Activated CD4-positive, alpha-beta T cell treated with anti-CD3 and anti-CD28 coated beads for 4 hours (primary cell): ENCODE data around the gene FANCL.
A peak's percentile ranks its signal among the peaks of the same experiment; 100 is the strongest.
"Not testable (repeated sequence)": the region's sequence is repeated elsewhere in the genome, so short reads cannot be mapped to it uniquely, and the experiment has no call there.

ENCODE experiments used
- DNase-seq, 2 donors: peaks; one replicate each; pipeline ENCODE4 v3.0.0-alpha.2; 2020

The FANCL gene

DNA sequence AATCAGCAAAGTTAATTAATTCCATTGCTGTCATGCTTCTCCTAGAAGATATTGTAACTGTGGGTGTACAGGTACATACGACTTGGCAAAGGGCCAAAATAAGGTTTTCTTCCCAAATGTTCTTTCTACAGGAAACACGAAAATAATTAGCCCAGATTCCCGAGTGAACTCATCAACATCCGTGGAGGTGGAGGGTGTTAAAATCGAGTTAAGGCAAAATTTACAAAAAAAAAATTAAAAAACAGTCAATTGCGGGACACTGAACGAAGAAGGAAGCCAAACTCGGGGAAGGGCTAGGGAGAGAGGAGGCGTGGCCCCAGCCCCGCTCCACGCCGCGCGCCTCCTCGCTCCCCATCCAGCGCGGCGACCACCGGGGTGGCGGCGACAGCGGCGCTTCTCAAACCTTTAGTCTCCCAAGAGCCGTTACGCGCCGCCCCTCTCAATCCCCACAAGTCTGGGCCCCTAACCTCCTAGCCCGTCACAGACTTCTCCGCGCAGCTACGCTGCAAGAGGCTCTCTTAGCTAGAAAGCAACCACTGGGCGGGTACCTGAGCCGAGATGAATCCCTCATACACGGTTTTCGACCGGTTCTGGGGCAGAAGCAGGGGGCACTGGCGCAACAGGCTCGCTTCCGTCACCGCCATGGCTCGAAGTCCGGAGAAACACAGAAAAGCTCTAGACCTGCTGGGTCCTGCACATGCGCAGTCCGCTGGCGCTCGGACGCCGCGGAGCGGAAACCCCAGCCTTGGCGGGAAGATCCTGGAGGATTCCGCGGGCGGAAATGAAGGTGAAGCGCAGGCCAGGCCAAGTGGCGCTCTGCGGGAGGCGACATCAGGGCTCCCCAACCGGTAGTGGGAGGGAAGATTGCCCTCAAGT, at the start of gene FANCL:
Gene FANCL (minus strand): TSS at position 656 of the 876 bp plus-strand sequence. CDS start 12 bp downstream, at position 644.
- peak; percentile 43 to 53 for DNase-seq

DNA sequence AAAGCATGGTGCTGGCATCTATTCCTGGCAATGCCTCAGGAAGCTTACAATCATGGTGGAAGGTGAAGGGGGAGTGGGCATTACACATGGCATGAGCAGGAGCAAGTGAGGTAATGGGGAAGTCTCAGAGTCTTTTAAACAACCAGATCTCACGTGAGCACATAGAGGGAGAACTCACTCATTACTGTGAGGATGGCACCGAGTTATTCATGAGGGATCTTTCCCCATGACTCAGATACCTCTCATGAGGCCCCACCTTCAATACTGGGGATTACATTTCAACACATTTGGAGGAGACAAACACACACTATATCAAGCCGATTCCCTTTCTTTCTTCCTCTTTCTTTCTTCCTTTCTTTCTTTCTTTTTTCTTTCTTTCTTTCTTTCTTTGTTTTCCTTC, 47.9 kb upstream of the FANCL start:
- DNase-seq = no peak

DNA sequence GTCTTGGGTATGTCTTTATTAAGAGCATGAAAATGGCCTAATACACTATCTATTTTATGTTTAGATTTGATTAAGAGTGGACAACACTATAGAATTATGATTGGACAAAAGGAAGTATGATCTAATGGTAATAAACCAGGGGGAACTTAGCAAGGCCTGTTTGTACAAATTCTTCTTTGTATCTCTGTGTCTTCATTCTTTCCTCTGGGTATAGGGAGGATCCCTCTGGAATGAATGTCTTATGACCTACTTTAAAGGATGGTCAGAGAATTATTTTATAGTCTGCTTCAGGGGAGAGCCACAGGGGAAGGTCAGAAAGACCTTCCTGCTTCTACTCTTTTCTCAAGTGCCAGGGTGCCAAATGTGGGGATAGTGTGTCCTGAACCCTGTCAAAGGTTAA, 42.8 kb upstream of the FANCL start:
- no peak for DNase-seq

DNA sequence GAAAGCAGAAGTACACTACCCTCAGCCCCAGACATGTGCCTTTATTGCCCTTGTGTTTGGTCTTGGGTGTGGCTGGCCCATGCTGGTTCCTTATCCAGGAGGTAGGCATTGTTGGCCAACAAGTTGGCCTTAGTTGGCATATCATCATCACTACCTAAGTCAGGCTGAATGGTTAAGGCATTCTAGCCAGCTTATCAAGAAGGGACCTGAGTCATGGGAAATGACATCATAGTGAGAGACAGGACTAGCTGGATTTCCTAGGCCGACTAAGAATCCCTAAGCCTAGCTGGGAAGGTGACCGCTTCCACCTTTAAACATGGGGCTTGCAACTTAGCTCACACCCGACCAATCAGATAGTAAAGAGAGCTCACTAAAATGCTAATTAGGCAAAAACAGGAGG, 34.0 kb upstream of the FANCL start:
- not testable (repeated sequence) for DNase-seq

DNA sequence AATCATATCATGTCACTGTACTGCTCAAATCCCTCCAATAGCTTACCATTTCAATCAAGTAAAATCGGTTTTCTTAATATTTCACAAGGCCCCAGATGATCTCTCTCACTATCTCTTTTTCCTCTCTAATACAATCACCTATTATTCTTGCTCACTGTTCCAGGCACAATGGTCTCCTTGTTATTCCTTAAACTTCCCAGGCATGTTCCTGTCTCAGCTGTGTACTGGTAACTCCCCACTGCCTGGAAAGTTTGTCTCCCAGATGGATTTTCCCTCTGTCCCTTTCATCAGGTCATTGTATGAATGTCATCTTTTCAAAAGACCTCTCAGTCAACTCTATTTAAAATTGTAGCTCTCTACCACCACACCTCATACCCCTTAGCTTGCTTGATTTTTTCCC, 30.7 kb upstream of the FANCL start:
- no peak for DNase-seq

DNA sequence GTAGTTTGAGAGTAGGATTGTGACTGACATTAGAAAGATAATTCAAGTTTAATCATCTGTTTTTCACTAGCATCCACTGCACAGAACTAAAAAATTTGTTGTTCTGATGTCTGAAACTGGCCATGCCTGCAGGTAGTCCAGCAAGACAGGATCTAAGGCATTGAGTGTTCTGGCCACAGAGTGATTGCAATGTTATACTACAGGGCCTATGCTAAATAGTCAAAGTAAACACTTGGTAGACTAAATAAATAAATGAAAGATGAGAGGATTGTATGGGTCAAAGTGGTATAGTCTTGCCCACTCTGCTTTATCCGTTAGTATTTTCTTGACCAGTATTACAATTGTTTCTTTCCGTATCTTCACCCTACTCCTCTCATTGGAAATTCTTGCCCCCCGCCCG, 27.6 kb upstream of the FANCL start:
- DNase-seq = no peak

DNA sequence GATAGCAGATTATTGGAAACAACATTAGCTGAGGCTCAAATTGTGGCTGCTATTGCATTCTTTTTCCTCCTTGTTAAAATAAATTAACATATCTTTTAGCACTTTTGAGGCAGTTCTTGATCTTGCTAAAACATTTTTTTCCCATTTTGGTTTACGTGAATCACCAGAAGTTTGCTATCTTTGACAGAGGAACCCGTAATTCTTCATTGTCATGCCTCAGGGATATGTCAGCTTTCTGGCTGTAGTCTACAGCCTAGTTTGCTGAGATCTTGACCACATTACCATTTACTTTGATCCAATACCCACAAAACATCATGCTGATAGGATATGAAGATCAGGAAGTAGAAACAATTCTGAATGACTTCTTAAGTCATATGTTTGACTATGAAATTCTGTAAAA, 25.1 kb upstream of the FANCL start:
- DNase-seq = no peak

DNA sequence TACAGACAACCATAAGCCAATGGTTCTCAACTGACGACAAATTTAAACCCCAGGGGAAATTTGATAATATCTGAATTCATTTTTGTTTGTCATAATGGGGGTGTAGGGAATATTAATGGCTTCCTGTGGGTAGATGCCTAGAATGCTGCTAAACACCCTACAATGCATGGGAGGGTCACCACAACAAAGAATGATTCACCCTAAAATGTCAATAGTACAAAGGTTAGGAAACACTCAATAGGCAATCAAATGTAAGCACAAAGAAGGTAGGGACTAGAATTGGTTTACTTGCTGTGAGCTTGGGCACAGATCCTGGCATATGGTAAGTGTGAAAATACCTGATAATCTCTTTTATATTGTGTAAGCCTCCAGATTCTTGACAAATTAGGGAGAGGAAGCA, 20.1 kb upstream of the FANCL start:
- no peak for DNase-seq

DNA sequence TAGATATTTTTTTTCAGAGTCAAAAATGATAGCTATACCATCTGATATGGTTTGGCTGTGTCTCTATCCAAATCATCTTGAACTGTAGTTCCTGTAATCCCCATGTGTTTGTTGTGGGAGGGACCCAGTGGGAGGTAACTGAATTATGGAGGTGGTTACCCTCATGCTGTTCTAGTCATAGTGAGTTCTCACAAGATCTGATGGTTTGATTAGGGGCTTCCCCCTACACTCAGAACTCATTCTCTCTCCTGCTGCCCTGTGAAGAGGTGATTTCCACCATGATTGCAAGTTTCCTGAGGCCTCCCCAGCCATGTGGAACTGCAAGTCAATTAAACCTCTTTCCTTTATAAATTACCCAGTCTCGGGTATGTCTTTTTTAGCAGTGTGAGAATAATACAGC, 17.3 kb upstream of the FANCL start:
- DNase-seq = not testable (repeated sequence)

DNA sequence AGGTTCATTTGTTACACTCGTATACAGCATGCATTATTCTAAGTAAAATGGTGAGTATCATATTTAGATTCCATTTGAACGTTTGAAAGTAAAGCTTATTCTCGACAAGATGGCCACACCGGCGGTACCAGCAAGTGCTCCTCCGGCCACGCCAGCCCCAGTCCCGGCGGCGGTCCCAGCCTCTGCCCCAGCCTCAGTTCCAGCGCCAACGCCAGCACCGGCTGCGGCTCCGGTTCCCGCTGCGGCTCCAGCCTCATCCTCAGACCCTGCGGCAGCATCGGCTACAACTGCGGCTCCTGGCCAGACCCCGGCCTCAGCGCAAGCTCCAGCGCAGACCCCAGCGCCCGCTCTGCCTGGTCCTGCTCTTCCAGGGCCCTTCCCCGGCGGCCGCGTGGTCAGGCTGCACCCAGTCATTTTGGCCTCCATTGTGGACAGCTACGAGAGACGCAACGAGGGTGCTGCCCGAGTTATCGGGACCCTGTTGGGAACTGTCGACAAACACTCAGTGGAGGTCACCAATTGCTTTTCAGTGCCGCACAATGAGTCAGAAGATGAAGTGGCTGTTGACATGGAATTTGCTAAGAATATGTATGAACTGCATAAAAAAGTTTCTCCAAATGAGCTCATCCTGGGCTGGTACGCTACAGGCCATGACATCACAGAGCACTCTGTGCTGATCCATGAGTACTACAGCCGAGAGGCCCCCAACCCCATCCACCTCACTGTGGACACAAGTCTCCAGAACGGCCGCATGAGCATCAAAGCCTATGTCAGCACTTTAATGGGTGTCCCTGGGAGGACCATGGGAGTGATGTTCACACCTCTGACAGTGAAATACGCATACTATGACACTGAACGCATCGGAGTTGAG, 10.4 kb upstream of the FANCL start:
- not testable (repeated sequence) for DNase-seq

DNA sequence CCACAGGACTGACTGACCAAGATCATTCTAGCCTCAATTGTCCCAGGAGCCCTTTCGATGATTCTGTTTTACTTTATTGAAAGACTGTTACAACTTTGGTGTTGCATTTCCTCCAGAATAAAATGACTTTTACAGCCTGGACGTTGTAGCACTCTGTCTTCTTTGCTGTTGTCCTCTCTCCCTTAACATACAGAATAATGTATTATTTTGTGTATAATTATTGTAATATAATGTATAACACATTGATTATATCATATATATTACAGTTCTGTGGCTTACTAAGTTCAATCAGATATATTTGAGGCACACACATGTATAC, 380 bp upstream of the FANCL start:
- DNase-seq = no peak

DNA sequence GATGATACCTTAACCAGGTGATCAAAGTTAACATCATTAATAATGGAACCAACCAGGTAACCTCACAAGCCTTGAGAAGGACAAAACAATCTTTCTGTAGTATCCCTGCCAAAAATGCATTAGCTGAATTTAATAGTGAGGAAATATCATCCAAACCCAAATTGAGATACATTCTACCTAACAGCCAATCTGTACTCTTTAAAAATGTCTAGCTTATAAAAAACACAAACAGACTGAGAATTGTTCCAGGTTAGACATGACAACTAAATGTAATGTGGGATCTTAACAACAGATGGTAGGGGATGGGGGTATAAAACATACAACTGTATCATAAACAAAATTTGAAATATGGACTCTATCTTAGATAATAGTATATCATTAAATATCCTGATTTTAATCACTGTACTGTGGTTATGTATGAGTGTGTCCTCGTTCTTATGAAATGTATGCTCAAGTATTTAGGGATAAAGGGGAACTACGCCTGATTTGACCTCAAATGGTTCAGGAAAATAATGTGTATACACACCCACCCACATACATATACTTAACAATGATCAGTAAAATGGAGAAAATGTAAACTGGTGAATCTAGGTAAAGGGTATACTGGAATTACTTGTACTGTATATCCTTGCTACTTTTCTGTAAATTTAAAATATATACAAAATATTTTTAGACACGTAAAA, 1.7 kb downstream of the FANCL start:
- no peak for DNase-seq

DNA sequence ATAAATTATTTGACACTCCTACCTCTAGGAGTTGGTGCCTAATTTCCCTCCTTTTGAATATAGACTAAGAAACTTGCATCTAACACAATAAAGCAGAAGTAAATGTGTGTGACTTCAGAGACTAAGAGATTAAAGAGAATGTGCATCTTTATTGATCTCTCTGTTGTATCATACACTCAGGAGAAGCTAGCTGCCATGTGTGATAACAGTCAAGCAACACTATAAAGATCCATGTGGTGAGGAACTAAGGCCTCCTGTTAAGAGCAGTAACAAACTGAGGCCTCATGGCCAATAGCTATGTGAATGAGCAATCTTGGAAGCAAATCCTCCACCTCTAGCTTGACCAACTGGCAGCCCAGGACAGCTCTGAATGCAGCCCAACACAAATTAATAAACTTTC, 3.4 kb downstream of the FANCL start:
- DNase-seq = no peak

DNA sequence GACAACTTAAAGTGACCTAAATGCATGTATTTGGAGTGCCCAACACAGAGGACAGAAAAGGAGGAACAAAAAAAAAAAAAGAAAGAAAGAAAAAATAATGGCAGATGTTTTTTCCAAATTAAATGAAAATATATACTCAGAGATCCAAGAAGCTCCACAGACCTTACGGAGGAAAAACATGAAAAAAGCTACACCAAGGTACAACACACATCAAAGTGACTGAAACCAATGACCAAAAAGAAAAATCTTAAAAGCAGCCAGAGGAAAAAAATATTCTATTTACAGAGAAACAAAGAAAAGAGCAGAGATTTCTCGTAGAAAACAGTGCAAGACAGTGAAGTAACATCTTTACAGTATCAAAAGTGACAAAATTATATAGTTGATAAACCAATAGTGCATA, 5.1 kb downstream of the FANCL start:
- DNase-seq = no peak

DNA sequence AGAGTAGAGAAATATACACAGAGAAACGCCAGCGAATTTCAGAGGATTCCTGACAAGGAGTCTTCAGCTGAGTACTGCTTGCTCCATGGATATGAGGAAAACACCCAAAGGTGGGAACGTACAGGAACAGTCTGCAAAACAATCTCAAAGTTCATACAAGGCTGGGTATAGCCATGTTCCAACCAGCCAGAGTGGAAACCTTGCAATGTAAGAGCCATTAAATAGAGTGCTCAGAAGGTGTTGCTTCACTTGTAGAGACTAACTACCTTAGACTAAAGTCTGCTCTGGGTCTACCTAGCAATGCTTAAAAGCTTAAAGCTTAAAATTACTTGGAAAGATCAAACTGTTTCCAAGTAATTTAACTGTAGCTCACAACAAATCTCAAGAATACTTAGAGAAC, 6.0 kb downstream of the FANCL start:
- DNase-seq = no peak

DNA sequence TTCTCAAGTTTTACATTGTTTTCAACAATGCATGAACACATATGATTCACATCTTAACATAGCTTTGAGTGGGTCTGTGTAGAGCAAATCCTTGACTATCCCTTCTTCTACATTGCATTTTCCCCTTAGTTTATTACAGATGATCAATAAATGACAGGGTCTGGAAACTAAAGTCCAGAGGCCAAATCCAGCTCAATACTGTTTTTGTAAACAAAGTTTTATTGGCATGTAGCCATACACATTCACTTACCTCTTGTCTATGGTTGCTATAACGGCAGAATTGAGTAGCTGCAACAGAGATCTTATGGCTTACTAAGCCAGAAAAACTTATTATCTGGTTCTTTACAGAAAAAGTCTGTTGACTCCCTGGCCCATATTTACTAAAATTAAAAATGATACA, 12.8 kb downstream of the FANCL start:
- DNase-seq = no peak

DNA sequence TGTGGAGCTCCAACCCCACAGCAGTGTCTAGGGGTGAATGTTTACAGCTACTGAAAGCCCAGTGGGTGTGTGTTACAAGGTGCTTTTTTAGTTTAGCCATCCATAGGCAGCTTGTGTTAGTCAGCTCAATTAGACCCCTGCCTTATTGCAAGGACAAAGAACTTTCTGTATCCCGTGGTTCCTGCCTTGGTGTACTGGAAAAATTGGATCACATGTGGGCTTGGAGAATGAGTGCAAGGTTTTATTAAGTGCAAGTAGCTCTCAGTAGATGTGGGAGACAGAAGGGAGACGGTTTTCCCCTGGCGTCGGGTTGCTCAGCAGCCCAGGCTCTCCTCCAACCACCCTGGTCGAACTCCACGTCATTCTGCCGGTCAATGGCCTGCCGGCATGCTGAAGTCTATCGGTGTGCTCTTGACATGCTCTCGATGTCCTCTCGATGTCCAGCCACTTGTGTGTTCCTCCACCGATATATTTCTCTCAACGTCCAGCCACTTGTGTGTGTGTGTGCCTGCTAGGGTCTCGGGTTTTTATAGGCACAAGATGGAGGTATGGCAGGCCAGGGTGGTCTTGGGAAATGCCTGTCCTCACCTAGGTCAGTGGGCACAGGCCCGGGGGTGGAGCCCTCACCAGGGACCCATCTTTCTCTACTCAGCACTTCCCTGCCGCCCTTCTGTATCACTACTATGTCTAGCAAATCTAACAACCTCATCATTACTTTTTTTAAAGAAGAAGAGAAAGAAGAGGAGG, 13.8 kb downstream of the FANCL start:
- no peak for DNase-seq

DNA sequence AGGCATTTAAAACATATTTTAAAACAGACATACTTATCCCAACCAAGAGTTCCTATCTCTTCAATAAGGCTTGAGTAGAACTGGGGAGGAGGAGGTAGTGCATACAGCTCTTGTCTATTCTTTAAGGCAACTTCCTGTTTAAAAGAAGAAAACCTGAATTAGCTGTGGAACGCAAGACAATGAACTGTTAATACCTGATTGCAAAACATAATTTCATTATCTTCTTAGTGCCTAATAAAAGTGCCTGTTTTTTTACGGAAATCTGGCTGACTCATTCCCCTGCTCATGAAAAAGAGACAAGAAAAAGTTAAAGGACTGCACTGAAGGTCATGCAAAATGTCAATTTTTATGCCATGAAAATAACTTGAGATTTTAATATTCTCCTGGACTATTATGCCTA, 19.2 kb downstream of the FANCL start:
- DNase-seq = no peak

DNA sequence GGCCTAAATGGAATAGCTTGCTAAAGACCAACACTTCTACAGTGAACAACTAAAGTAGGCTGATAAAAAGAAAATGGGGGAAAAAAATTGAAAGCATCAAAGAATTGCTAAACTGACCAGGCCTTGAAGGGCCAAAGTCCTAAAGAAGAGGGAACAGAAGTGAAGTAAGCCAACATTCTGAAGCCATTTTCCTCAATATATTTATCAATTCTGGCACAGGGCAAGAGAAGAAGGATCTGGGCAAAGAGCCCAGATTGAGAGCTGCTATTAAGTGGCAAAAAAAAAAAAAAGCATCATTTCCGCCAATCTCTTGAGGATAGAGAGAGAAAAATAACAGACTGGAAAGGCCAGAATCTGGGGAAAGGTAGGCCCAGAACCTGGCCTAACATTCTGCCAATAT, 25.7 kb downstream of the FANCL start:
- DNase-seq = no peak

DNA sequence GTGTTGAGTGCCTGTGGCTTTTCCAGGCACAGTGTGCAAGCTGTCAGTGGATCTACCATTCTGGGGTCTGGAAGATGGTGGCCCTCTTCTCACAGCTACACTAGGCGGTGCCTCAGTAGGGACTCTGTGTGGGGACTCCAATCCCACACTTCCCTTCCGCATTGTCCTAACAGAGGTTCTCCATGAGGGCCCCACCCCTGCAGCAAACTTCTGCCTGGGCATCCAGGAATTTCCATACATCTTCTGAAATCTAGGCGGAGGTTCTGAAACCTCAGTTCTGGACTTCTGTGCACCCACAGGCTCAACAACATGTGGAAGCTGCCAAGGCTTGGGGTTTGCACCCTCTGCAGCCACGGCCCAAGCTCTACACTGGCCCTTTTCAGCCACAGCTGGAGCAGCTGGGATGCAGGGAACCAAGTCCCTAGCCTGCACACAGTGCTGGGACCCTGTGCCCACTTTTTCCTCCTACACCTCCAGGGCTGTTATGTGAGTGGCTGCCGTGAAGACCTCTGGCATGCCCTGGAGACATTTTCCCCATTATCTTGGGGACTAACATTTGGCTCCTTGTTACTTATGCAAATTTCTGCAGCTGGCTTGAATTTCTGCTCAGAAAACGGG, 30.1 kb downstream of the FANCL start:
- not testable (repeated sequence) for DNase-seq

DNA sequence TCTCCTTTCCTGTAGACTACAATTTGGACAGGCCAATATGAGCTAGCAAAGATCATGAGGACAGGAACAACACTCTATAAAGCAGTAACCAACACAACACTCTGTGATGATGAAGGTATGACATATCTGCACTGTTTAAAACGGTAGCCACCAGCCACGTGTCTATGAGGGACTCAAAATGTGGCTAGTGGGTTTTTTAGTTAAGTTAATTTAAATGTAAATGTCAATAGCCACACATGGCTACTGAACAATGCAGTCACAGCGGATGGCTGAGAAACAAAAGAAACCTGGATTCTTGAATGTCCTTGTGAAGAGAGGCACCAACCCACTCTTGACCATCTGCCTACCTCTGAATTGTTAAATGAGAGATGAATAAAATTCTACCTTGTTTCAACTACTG, 33.9 kb downstream of the FANCL start:
- DNase-seq = no peak

DNA sequence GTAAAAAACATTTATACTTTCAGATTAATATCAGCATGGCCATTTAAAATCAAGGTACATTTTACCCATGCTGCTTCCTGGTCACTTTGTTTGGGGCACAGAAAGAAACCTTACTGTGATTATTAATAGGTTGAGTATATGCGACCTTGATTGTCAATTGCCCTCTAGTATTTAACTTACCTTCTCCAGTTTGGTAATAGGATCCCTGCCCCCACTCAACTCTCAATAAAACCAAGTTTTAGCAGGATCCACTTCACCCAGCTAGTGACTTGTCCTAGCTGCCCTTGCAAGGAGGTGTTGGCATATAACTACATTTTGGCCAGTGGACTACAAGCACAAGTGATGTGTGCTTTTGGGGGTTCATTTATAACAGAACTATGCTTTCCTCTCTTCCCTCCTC, 34.3 kb downstream of the FANCL start:
- no peak for DNase-seq
